Measurements from ENCODE around the gene BCAT1. TPM values are rescaled to one million over a fixed set of nuclear protein-coding genes. Genes with fewer than 3 reads are reported as not detected.

Gene BCAT1
- total and polyA plus RNA-seq, 2 of the 8 experiments (the other 6 are each of a cell fraction or from before 2014, with no cell fraction given): 19.7 to 263 TPM

GRCh38 chr12:24895612-24896011, 53.3 kb downstream of the BCAT1 start:
- POLR2A ChIA-PET (ENCODE audit: partially characterized antibody): interaction anchor here (1.5 to 1.7 kb wide), 2 partner anchors 12 kb away, joined by 3 read pairs; no protein-coding TSS in a partner anchor

More at GRCh38 chr12:24895612-24896011, 53.3 kb downstream of the BCAT1 start:
- Histone ChIP-seq H2BK15ac (ENCODE audit: low read length) (no peak overlapping the region), H3K9ac (replicated peaks in 1 of 4; ENCODE audit: extremely low read depth in 1 of 4, low read depth in 3 of 4, low read length in 3 of 4) (no peak overlapping the region), H3K14ac (ENCODE audit: insufficient read length) (no peak overlapping the region), H3K23me2 (ENCODE audit: low read depth, low read length) (no peaks in the 10 kb centered on the region), H3K9me3 (ENCODE audit: insufficient read depth in 2 of 2, low read depth in 1 of 2, low read length in 1 of 2) (no peaks in the 10 kb centered on the region), H2AK5ac (ENCODE audit: low read depth, low read length) (no peak overlapping the region), H2AFZ (ENCODE audit: low read length) (no peak overlapping the region), H3K4me1 (replicated peaks in 1 of 4; ENCODE audit: control insufficient read depth in 3 of 4, insufficient read depth in 4 of 4, low read length in 3 of 4) (no peaks in the 10 kb centered on the region), H3K4me2 (ENCODE audit: insufficient read depth in 1 of 2, low read depth in 2 of 2, low read length in 2 of 2) (no peak overlapping the region), H3K18ac (ENCODE audit: extremely low read depth, low read length) (no peak overlapping the region), H3K27me3 (replicated peaks in 1 of 4; ENCODE audit: control insufficient read depth in 3 of 4, extremely low read depth in 1 of 4, insufficient read depth in 3 of 4, low read length in 3 of 4) (no peaks in the 10 kb centered on the region), H3K4me3 (ENCODE audit: extremely low read depth in 1 of 4, insufficient read depth in 2 of 4, low read depth in 3 of 4, low read length in 4 of 4) (no peak overlapping the region), H2BK120ac (replicated peaks; ENCODE audit: low read depth, low read length) (no peak overlapping the region), H3K79me2 (ENCODE audit: control insufficient read depth in 1 of 2, insufficient read depth in 2 of 2, low read length in 2 of 2) (peaks cover 0 to 56% of the 10 kb centered on the region in 2 experiments; a peak in 2 of 4 replicates), H4K20me1 (replicated peaks in 1 of 2; ENCODE audit: control insufficient read depth in 1 of 2, insufficient read depth in 2 of 2, low read length in 2 of 2) (peaks cover 0 to 3% of the 10 kb centered on the region in 2 experiments), H3K79me1 (ENCODE audit: low read depth, low read length) (no peaks in the 10 kb centered on the region; the same call in 1 of the 2 replicates), H3K36me3 (ENCODE audit: control insufficient read depth in 2 of 4, insufficient read depth in 4 of 4, low read length in 3 of 4) (peaks cover 2 to 66% (median 14%) of the 10 kb centered on the region in 4 experiments; a peak in 7 of 8 replicates), H3K27ac (ENCODE audit: low read depth, low read length) (no peak overlapping the region), H3K4ac (replicated peaks; ENCODE audit: insufficient read length, low read depth, low read length) (no peak overlapping the region), H3K23ac (ENCODE audit: insufficient read length) (no peak overlapping the region), H4K8ac (ENCODE audit: extremely low read depth, insufficient read depth, low read length) (no peak overlapping the region), H4K5ac (ENCODE audit: insufficient read length, low read depth, low read length) (no peak overlapping the region), H4K91ac (replicated peaks; ENCODE audit: insufficient read length, low read length) (no peak overlapping the region), H2BK12ac (ENCODE audit: low read depth, low read length) (no peak overlapping the region), H2BK20ac (ENCODE audit: low read length) (no peak overlapping the region), H2BK5ac (ENCODE audit: low read depth, low read length) (no peak overlapping the region), H3K56ac (replicated peaks; ENCODE audit: insufficient read length, low read depth, low read length) (no peak overlapping the region)
- DNase-seq (ENCODE audit: low read depth in 1 of 2, low spot score in 2 of 2) (no peak), FAIRE-seq (no peak)
- CTCF ChIA-PET (ENCODE audit: partially characterized antibody): interaction anchor here (0.6 to 1.4 kb wide), 3 partner anchors 11 to 502 kb away, joined by 3 read pairs; no protein-coding TSS in a partner anchor
- 94% methylated on average over 1 of the region's 1 CpG; no CpG with 5 or more reads in 1 of the 2 experiments for WGBS, 2 experiments (ENCODE audit: extremely low coverage in 1 of 2, insufficient coverage in 1 of 2, insufficient read length in 1 of 2, insufficient replicate concordance in 2 of 2, low coverage in 1 of 2, low lambda C conversion rate in 2 of 2, missing lambda C conversion rate in 1 of 2)
- no peak for TF ChIP-seq CBX5 (IDR thresholded peaks at IDR 0.05; ENCODE audit: low read depth, low read length)
- TF ChIP-seq ATF2 (IDR thresholded peaks at IDR 0.05; ENCODE audit: low read length): no peak
- TF ChIP-seq, protein P1, sequence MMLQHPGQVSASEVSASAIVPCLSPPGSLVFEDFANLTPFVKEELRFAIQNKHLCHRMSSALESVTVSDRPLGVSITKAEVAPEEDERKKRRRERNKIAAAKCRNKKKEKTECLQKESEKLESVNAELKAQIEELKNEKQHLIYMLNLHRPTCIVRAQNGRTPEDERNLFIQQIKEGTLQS (IDR thresholded peaks at IDR 0.05; ENCODE audit: insufficient read depth, low read depth, low read length): no peak
- no peak for TF ChIP-seq RAD21 (IDR thresholded peaks at IDR 0.05 in 1 of 2, conservative IDR thresholded peaks at IDR 0.05 in 1 of 2; ENCODE audit: low read depth in 2 of 2, low read length in 2 of 2)
- TF ChIP-seq, protein P2, sequence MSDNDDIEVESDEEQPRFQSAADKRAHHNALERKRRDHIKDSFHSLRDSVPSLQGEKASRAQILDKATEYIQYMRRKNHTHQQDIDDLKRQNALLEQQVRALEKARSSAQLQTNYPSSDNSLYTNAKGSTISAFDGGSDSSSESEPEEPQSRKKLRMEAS (IDR thresholded peaks at IDR 0.05): no peak

All from H1 (cell line).